Astrocyte (in vitro differentiated cells and primary cell): ENCODE measurements around the gene ESPNL. TPM values are rescaled to one million over a fixed set of nuclear protein-coding genes. Genes with fewer than 3 reads are reported as not detected.
A peak's percentile ranks its signal among the peaks of the same experiment; 100 is the strongest.

Experiments
- DNase-seq: peaks from one replicate; pipeline ENCODE4 v3.0.0-alpha.2; 2010; ENCODE audit warnings: low read depth
- FAIRE-seq: peaks from 2 replicates; lab custom pipeline; 2011; peaks lifted over from hg19 to GRCh38; lab: Jason Lieb, UNC
- H2AFZ ChIP-seq: 2 replicates; pipeline ENCODE4 v1.6.0; 2012; ENCODE audit warnings: low read depth, low read length, inconsistent platforms
- H3K27ac ChIP-seq: 2 replicates; pipeline ENCODE4 v1.5.1; 2011; ENCODE audit warnings: low read depth, low read length, inconsistent platforms
- H3K27me3 ChIP-seq: 2 replicates; pipeline ENCODE4 v1.6.0; 2011; ENCODE audit warnings: low read length, inconsistent platforms; ENCODE audit not compliant: insufficient read depth
- H3K36me3 ChIP-seq: 2 replicates; pipeline ENCODE4 v1.5.1; 2011; ENCODE audit warnings: low read length, inconsistent platforms; ENCODE audit not compliant: insufficient read depth
- H3K4me1 ChIP-seq: 2 replicates; pipeline ENCODE4 v1.5.1; 2011; ENCODE audit warnings: low read length, inconsistent platforms; ENCODE audit not compliant: insufficient read depth
- H3K4me2 ChIP-seq: 2 replicates; pipeline ENCODE4 v1.6.0; 2012; ENCODE audit warnings: low read length, inconsistent platforms
- H3K4me3 ChIP-seq: 2 replicates; pipeline ENCODE4 v1.5.1; 2011; ENCODE audit warnings: low read depth, mild to moderate bottlenecking, low read length, inconsistent platforms; ENCODE audit not compliant: insufficient read depth
- H3K79me2 ChIP-seq: 2 replicates; pipeline ENCODE4 v1.6.0; 2012; ENCODE audit warnings: mild to moderate bottlenecking, low read length, inconsistent platforms; ENCODE audit not compliant: insufficient read depth
- H3K9ac ChIP-seq: 2 replicates; pipeline ENCODE4 v1.6.0; 2012; ENCODE audit warnings: mild to moderate bottlenecking, low read length, inconsistent platforms
- H3K9me3 ChIP-seq: 2 replicates; pipeline ENCODE4 v1.5.1; 2012; ENCODE audit warnings: low read depth, mild to moderate bottlenecking, low read length, inconsistent platforms; ENCODE audit not compliant: insufficient read depth
- H4K20me1 ChIP-seq: 2 replicates; pipeline ENCODE4 v1.6.0; 2012; ENCODE audit warnings: low read length, inconsistent platforms; ENCODE audit not compliant: insufficient read depth
- H3K27ac Mint-ChIP-seq: one replicate; pipeline ENCODE4 v1.8.0; 2021; ENCODE audit warnings: mild to moderate bottlenecking, mixed read lengths; ENCODE audit not compliant: unreplicated experiment
- H3K27me3 Mint-ChIP-seq: one replicate; pipeline ENCODE4 v1.8.0; 2021; ENCODE audit warnings: low read depth, mixed read lengths; ENCODE audit not compliant: unreplicated experiment
- H3K36me3 Mint-ChIP-seq: one replicate; pipeline ENCODE4 v1.8.0; 2021; ENCODE audit warnings: low read depth, mixed read lengths; ENCODE audit not compliant: unreplicated experiment
- H3K4me1 Mint-ChIP-seq: one replicate; pipeline ENCODE4 v1.8.0; 2021; ENCODE audit warnings: low read depth, mixed read lengths; ENCODE audit not compliant: unreplicated experiment
- H3K4me3 Mint-ChIP-seq: one replicate; pipeline ENCODE4 v1.8.0; 2021; ENCODE audit warnings: mild to moderate bottlenecking, moderate library complexity, mixed read lengths; ENCODE audit not compliant: unreplicated experiment
- H3K9me3 Mint-ChIP-seq: one replicate; pipeline ENCODE4 v1.8.0; 2021; ENCODE audit warnings: mild to moderate bottlenecking, mixed read lengths; ENCODE audit not compliant: unreplicated experiment
- CTCF ChIP-seq: IDR thresholded peaks from 2 replicates; pipeline ENCODE4 v1.5.1; 2011; ENCODE audit warnings: low read depth, mild to moderate bottlenecking, inconsistent platforms, low read length, moderate library complexity; ENCODE audit not compliant: insufficient read depth
- EZH2 ChIP-seq: IDR thresholded peaks from 2 replicates; pipeline ENCODE4 v1.6.1; 2012; ENCODE audit warnings: mild to moderate bottlenecking, low read length, inconsistent platforms; ENCODE audit not compliant: insufficient read depth
- total RNA-seq: library from RNA; stranded (reverse); gene quantifications from 2 replicates; pipeline ENCODE4 v1.2.1, GENCODE V29; 2021

The ESPNL gene
- total RNA-seq, 1 donor from 2014 or later: not detected

- Mint-ChIP-seq H3K36me3 (peaks cover 2% of the 10 kb centered on the region), H3K27ac (peak overlapping the region; percentile 64), H3K27me3 (peaks cover 7% of the 10 kb centered on the region), H3K9me3 (no peaks in the 10 kb centered on the region), H3K4me1 (peaks cover 14% of the 10 kb centered on the region), H3K4me3 (no peak overlapping the region)
- Histone ChIP-seq H3K79me2 (no peaks in the 10 kb centered on the region), H3K4me2 (no peak overlapping the region), H3K9ac (no peak overlapping the region), H3K9me3 (no peaks in the 10 kb centered on the region), H4K20me1 (no peaks in the 10 kb centered on the region), H3K36me3 (no peaks in the 10 kb centered on the region), H3K4me3 (no peak overlapping the region), H3K27me3 (no peaks in the 10 kb centered on the region), H3K27ac (no peak overlapping the region), H3K4me1 (peaks cover 5% of the 10 kb centered on the region), H2AFZ (no peak overlapping the region)
- no peak for TF ChIP-seq EZH2
- TF ChIP-seq CTCF: no peak
- DNase-seq (no peak), FAIRE-seq (no peak)
Measured at GRCh38 chr2:238141541-238142318, 41.6 kb downstream of the ESPNL start.

GRCh38 chr2:238142382-238143205 is 42.5 kb downstream of the ESPNL start:
- no peak overlapping the region for H3K9ac ChIP-seq
- Mint-ChIP-seq H3K4me3 (no peak overlapping the region), H3K27me3 (peaks cover 4% of the 10 kb centered on the region), H3K4me1 (peaks cover 14% of the 10 kb centered on the region), H3K9me3 (no peaks in the 10 kb centered on the region), H3K36me3 (peaks cover 2% of the 10 kb centered on the region), H3K27ac (no peak overlapping the region)
- H2AFZ ChIP-seq: no peak overlapping the region
- H3K27me3 ChIP-seq: no peaks in the 10 kb centered on the region
- H3K4me1 ChIP-seq: peaks cover 5% of the 10 kb centered on the region
- no peak for FAIRE-seq
- no peaks in the 10 kb centered on the region for H3K9me3 ChIP-seq
- H3K79me2 ChIP-seq: no peaks in the 10 kb centered on the region
- H3K4me3 ChIP-seq: no peak overlapping the region
- TF ChIP-seq CTCF (no peak), EZH2 (no peak)
- no peaks in the 10 kb centered on the region for H3K36me3 ChIP-seq
- no peak for DNase-seq
- H3K4me2 ChIP-seq: no peak overlapping the region
- no peaks in the 10 kb centered on the region for H4K20me1 ChIP-seq
- no peak overlapping the region for H3K27ac ChIP-seq
